ENCODE measurements around the gene KIRREL3.

- TF ChIP-seq CTCF (IDR thresholded peaks at IDR 0.05) (no peak), POLR2A (IDR thresholded peaks at IDR 0.05) (no peak)
Observed at GRCh38 chr11:126791991-126792390, 208.6 kb downstream of the KIRREL3 start.

All from prostate gland (tissue), 2 donors.